IMR-90 (cell line): ENCODE measurements around the gene SAT2. TPM values are rescaled to one million over a fixed set of nuclear protein-coding genes. Genes with fewer than 3 reads are reported as not detected.

Experiments used
- ATAC-seq: fragments of 200-7000 bp; cut with Tn5 transposase; 2 replicates; pipeline ENCODE4 v1.9.1; 2020; ENCODE audit warnings: low read depth, mild to moderate bottlenecking, moderate library complexity
- BruUV-seq: library from RNA; stranded (reverse); fragments of 400-500 nt; replicated peaks from 2 replicates; lab custom pipeline; 2021; lab: Mats Ljungman, UMichigan
- CTCF ChIA-PET: fragments of 300-600 bp; formaldehyde crosslinking; extraction: SDS; loops from one replicate; lab custom pipeline; 2021; ENCODE audit warnings: antibody characterized with exemption; lab: Yijun Ruan, JAX
- POLR2A ChIA-PET: fragments of 300-600 bp; sonication (Branson Sonifier 250); formaldehyde crosslinking; loops from one replicate; lab custom pipeline; 2022; ENCODE audit warnings: antibody characterized with exemption; ENCODE audit not compliant: unreplicated experiment; lab: Charles Lee
- DNase-seq: peaks from one replicate; pipeline ENCODE4 v3.0.0; 2013
- H2AFZ ChIP-seq: replicated peaks from 2 replicates; pipeline ENCODE3; 2013; ENCODE audit warnings: low read length, mild to moderate bottlenecking; ENCODE audit not compliant: poor library complexity
- H2AK5ac ChIP-seq: 2 replicates; pipeline ENCODE4 v1.6.1; 2013; ENCODE audit warnings: low read depth, low read length, inconsistent platforms
- H2AK9ac ChIP-seq: replicated peaks from 2 replicates; pipeline ENCODE3; 2013; ENCODE audit warnings: mild to moderate bottlenecking, low read depth, low read length, moderate library complexity; ENCODE audit not compliant: poor library complexity
- H2BK120ac ChIP-seq: 2 replicates; pipeline ENCODE4 v1.6.1; 2013; ENCODE audit warnings: low read depth, low read length, inconsistent platforms
- H2BK15ac ChIP-seq: 3 replicates; pipeline ENCODE4 v1.6.1; 2013; ENCODE audit warnings: low read depth, low read length, inconsistent platforms
- H2BK20ac ChIP-seq: 2 replicates; pipeline ENCODE4 v1.6.1; 2013; ENCODE audit warnings: low read depth, mild to moderate bottlenecking, inconsistent platforms, low read length, moderate library complexity
- H2BK5ac ChIP-seq: 2 replicates; pipeline ENCODE4 v1.6.1; 2013; ENCODE audit warnings: mild to moderate bottlenecking, low read depth, low read length, inconsistent platforms; ENCODE audit not compliant: poor library complexity, severe bottlenecking
- H3K14ac ChIP-seq: replicated peaks from 2 replicates; pipeline ENCODE4 v1.6.1; 2013; ENCODE audit warnings: low read depth, low read length, inconsistent platforms
- H3K18ac ChIP-seq: 2 replicates; pipeline ENCODE4 v1.6.1; 2013; ENCODE audit warnings: low read depth, low read length, control low read depth
- H3K23ac ChIP-seq: 2 replicates; pipeline ENCODE4 v1.6.1; 2013; ENCODE audit warnings: low read depth, low read length, inconsistent platforms
- H3K27ac ChIP-seq: 2 replicates; pipeline ENCODE4 v1.5.1; 2013; ENCODE audit warnings: mild to moderate bottlenecking, control low read depth, low read length; ENCODE audit not compliant: insufficient read depth
- H3K27me3 ChIP-seq: 2 replicates; pipeline ENCODE4 v1.6.1; 2013; ENCODE audit warnings: low read length; ENCODE audit not compliant: control insufficient read depth, insufficient read depth
- H3K36me3 ChIP-seq: 2 replicates; pipeline ENCODE4 v1.6.1; 2013; ENCODE audit warnings: low read length, mixed read lengths; ENCODE audit not compliant: control insufficient read depth, insufficient read depth
- H3K4ac ChIP-seq: 2 replicates; pipeline ENCODE4 v1.6.1; 2013; ENCODE audit warnings: low read depth, low read length, inconsistent platforms
- H3K4me1 ChIP-seq: 2 replicates; pipeline ENCODE4 v1.6.1; 2013; ENCODE audit warnings: low read length, mixed read lengths; ENCODE audit not compliant: control insufficient read depth, insufficient read depth
- H3K4me2 ChIP-seq: 2 replicates; pipeline ENCODE4 v1.6.1; 2013; ENCODE audit warnings: low read depth, mild to moderate bottlenecking, control low read depth, low read length, moderate library complexity
- H3K4me3 ChIP-seq: 2 replicates; pipeline ENCODE4 v1.5.1; 2013; ENCODE audit warnings: low read depth, mild to moderate bottlenecking, control low read depth, low read length, moderate library complexity; ENCODE audit not compliant: insufficient read depth
- H3K56ac ChIP-seq: 2 replicates; pipeline ENCODE4 v1.6.1; 2013; ENCODE audit warnings: low read length, inconsistent platforms; ENCODE audit not compliant: insufficient read depth; ENCODE audit errors: extremely low read depth
- H3K79me1 ChIP-seq, 2 experiments: 2 replicates each; pipeline ENCODE4 v1.6.1; 2013; ENCODE audit warnings: low read length in 2 of 2, inconsistent platforms in 1 of 2, low read depth in 1 of 2
- H3K9ac ChIP-seq: 2 replicates; pipeline ENCODE4 v1.6.1; 2013; ENCODE audit warnings: low read depth, low read length, control low read depth
- H3K9me1 ChIP-seq: 2 replicates; pipeline ENCODE4 v1.6.1; 2013; ENCODE audit warnings: low read length, inconsistent platforms; ENCODE audit not compliant: insufficient read depth
- H3K9me3 ChIP-seq: 2 replicates; pipeline ENCODE4 v1.6.1; 2013; ENCODE audit warnings: low read length; ENCODE audit not compliant: control insufficient read depth, insufficient read depth
- H4K20me1 ChIP-seq: 2 replicates; pipeline ENCODE4 v1.6.1; 2013; ENCODE audit warnings: low read length, inconsistent platforms; ENCODE audit not compliant: insufficient read depth
- H4K5ac ChIP-seq: 2 replicates; pipeline ENCODE4 v1.6.1; 2013; ENCODE audit warnings: mild to moderate bottlenecking, low read depth, low read length, control low read depth
- H4K8ac ChIP-seq, 2 experiments: 2 replicates each; pipeline ENCODE4 v1.6.1; 2013; ENCODE audit warnings: low read depth in 2 of 2, low read length in 2 of 2, control low read depth in 1 of 2, inconsistent platforms in 1 of 2
- H4K91ac ChIP-seq: 2 replicates; pipeline ENCODE4 v1.6.1; 2013; ENCODE audit warnings: low read depth, low read length, inconsistent platforms; ENCODE audit not compliant: insufficient read depth
- ELK1 ChIP-seq: fragments of 150-350 bp; IDR thresholded peaks from 2 replicates; pipeline ENCODE4 v1.6.1; 2016; ENCODE audit warnings: low read depth, mild to moderate bottlenecking, low read length, moderate library complexity, borderline replicate concordance
- MAZ ChIP-seq: IDR thresholded peaks from 2 replicates; pipeline ENCODE4 v1.6.1; 2012; ENCODE audit warnings: low read depth, mild to moderate bottlenecking, low read length, improper control_type of control experiment, moderate library complexity, borderline replicate concordance
- MXI1 ChIP-seq: IDR thresholded peaks from 2 replicates; pipeline ENCODE4 v1.6.1; 2012; ENCODE audit warnings: low read depth, mild to moderate bottlenecking, low read length, moderate library complexity, borderline replicate concordance
- NFE2L2 ChIP-seq: fragments of 150-350 bp; IDR thresholded peaks from 2 replicates; pipeline ENCODE4 v1.6.1; 2016; ENCODE audit warnings: low read depth, mild to moderate bottlenecking, low read length
- POLR2A ChIP-seq: IDR thresholded peaks from 2 replicates; pipeline ENCODE4 v1.6.1; 2012; ENCODE audit warnings: mild to moderate bottlenecking, low read depth, low read length
- RAD21 ChIP-seq: IDR thresholded peaks from 2 replicates; pipeline ENCODE4 v1.6.1; 2012; ENCODE audit warnings: low read length, improper control_type of control experiment
- WGBS, 2 experiments: methylation state at CpG; one replicate each; pipeline versions ENCODE4 v1.1.5 to v1.1.7; 2013; ENCODE audit warnings: missing lambda C conversion rate in 2 of 2; ENCODE audit not compliant: insufficient read length in 1 of 2; ENCODE audit errors: extremely low coverage in 2 of 2; 5-methylcytosine and 5-hydroxymethylcytosine counted together
- dilution Hi-C: fragments of 300-500 bp; cut with HindIII; formaldehyde crosslinking; loops from one replicate; pipeline ENCODE4 v1.14.3; 2018; ENCODE audit warnings: low sequenced_read_pairs; ENCODE audit not compliant: unreplicated experiment
- in situ Hi-C: fragments of 300-500 bp; cut with MboI; formaldehyde crosslinking; loops from 3 replicates; pipeline ENCODE4 v1.14.3; 2019; ENCODE audit warnings: low sequenced_read_pairs, inconsistent platforms, mixed read lengths
- intact Hi-C: fragments of 100-400 bp; cut with micrococcal nuclease; formaldehyde crosslinking; loops from 2 replicates; pipeline ENCODE4 v1.10.0; 2022
- polyA plus RNA-seq, 3 experiments: library from polyadenylated mRNA; depleted of rRNA; stranded (reverse); fragments of >200 nt; gene quantifications; 2 replicates each; pipeline ENCODE4 v1.2.3, GENCODE V29; 2012; ENCODE audit warnings: low replicate concordance in 1 of 3
- total RNA-seq: library from RNA; depleted of rRNA; stranded (reverse); fragments of >200 nt; gene quantifications from 2 replicates; pipeline ENCODE4 v1.2.3, GENCODE V29; 2012

SAT2 gene
- total and polyA plus RNA-seq, 2 of the 4 experiments (the other 2 are of a cell fraction), result 20.4 to 45.9 TPM

DNA sequence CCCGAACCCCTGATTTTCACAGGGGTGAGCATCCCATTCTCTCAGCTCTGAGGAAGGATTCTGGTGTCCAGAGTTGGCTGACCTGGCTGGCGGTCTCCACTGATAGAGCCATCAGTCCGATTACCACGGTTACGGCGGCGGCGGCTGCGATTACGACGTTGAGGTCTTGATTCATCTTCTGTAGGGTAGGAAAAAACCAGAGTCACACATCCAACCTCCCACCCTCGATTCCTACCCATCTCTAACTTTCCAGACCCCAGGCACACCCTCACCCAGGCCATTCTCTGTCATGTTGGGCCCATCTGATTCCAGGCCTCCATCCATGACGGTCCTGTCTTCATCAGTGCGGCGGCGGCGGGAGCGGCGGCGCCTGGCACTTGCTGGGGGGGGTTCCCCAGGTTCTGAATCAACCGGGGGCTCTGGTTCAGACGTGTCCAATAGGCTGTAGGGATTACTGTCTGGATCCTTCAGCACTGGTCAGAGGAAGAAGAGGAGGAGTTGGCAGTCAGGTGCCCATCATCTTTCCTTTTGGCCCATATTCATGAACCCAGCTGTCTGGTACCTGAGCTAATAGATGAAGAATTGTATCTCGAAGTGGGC is 35.1 kb downstream of the SAT2 start:
- Histone ChIP-seq H4K5ac (no peak overlapping the region), H2AK5ac (no peak overlapping the region), H3K14ac (no peak overlapping the region), H4K91ac (no peak overlapping the region), H3K27me3 (no peaks in the 10 kb centered on the region), H3K56ac (no peak overlapping the region), H3K36me3 (peaks cover 61% of the 10 kb centered on the region), H2BK5ac (no peak overlapping the region), H3K23ac (no peak overlapping the region), H3K79me1 (peaks cover 13 to 41% of the 10 kb centered on the region in 2 experiments), H4K20me1 (peaks cover 9% of the 10 kb centered on the region), H3K4me2 (no peak overlapping the region), H3K9ac (no peak overlapping the region), H3K4ac (no peak overlapping the region), H3K18ac (no peak overlapping the region), H2BK120ac (no peak overlapping the region), H2BK15ac (no peak overlapping the region), H2BK20ac (no peak overlapping the region), H2AK9ac (no peak overlapping the region), H3K4me3 (no peak overlapping the region), H3K9me1 (no peaks in the 10 kb centered on the region), H2AFZ (no peak overlapping the region), H3K9me3 (no peaks in the 10 kb centered on the region), H4K8ac (no peak overlapping the region), H3K4me1 (peaks cover 22% of the 10 kb centered on the region), H3K27ac (no peak overlapping the region)
- ATAC-seq, result no peak
- dilution Hi-C loops, result no loop called here
- ChIA-PET POLR2A (no interaction called here), CTCF (no interaction called here)
- DNase-seq, result no peak
- intact Hi-C loops, result no loop called here
- no CpG with 5 or more reads among the region's 23 CpGs for WGBS, 2 experiments
- TF ChIP-seq NFE2L2 (no peak), MXI1 (no peak), RAD21 (no peak), ELK1 (no peak), MAZ (no peak), POLR2A (no peak)
- in situ Hi-C loops, result no loop called here
- BruUV-seq, result no TSS peak
